Non-pigmented ciliary epithelial cell (primary cell): Measurements from ENCODE around the gene KLF2.

Experiments
- DNase-seq: peaks from one replicate; pipeline ENCODE4 v3.0.0-alpha.2; 2010; ENCODE audit warnings: low read depth

The KLF2 gene

DNA sequence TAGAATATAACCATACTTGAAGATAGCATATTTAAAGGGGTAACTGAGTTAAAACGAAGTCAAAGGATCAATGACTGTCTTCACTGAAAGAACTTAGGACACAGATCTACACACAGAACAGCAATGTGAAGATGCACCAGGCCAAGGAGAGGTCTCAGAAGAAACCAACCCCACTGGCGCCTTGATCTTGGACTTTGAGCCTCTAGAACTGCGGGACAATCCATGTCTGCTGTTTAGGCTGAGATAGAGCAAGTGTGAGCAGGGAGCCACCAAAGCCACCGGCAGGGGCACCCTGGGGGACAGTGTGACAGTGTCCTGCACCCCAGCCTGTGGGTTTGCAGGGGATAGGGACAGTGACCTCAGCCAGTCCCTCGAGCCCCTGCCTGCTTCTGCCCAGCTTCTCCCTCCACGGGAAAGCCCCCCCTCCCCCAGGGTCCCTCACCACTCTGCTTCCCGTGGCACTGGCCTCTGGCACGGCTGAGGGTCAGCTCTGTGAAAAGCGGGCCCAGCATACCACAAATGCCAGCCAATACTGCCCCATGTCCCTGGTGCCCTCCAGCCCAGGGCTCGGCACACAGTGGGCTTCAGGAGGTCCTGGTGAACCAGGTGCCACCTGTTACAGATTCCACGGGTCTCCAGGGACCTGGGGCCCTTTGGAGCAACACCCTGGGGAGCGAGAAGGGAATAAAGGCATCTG, 40.8 kb downstream of the KLF2 start:
- no peak for DNase-seq

DNA sequence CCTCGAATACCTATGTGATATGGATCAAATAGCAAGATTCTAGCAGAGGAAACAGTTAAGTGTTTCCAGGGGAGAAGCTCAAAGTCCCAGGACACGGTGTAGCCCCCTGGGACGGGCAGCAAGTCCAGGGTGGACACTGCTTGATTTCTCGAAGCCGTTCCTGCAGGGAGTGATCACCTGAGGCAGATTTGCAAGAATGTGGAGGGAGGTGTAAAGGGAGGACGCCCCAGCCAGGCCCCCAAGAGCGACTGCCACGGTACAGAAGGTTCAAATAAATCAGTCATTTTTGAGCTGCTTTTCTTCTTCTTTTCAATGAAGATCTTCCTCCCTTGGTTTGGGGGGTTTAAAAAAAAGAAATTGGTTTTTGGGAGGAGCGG, 41.4 kb downstream of the KLF2 start:
- no peak for DNase-seq

DNA sequence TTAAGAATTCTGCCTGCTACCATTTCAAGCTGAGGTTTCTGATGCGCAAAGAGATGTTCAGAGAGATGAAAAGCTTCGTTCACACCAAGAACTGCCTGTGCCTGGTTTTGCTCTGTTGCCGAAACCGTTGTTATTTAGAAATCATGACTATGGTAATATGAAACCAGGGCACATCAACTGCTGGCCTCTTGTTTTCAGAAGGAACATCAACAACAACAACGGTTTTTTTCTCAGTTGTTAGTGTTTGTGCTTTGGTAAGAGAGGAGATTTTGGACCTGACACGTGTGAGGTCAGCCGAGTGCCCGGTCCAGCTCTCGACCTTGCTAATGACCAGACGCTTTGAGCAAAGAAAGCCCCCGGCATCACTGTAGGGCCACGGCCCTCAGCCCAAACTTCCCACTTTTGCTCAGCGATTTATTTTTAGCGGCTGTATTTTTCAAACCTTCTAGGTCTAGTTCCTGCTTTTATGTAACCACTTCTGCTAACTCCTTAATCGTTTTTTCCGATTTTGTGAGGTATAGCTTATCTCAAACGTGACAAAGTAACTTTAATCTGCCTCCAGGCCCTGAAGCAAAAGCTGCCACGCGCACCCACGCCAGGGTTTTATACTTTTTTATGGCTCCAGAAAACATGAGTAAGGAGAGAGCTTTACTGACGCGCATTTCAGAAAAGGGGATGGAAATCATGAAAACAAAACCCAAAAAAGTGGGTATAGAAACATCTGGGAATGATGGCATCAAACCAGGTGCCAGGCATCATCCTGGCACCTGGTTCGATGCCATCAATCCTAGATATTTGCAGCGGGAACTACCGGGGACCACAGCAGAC, 42.0 kb downstream of the KLF2 start:
- DNase-seq, result no peak

DNA sequence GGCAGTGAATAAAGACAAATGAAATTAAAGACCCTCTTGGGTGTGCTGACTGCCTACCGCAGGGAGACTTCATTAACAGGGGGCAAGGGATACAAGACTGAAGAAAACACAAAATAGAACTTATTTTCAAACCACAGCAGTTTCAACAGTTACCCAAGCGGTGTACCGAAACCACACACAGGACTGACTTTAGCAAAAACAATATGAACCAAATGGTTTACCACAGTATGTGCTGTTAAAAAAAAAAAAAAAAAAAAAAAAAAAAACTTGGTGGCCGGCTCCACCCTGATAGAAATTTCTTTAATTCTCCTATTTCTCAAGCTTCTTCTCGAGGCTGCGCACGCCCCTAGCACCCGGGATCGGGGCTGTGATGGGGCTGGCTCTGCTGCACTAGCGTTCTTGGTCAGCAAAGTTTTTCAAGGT, 42.6 kb downstream of the KLF2 start:
- no peak for DNase-seq

DNA sequence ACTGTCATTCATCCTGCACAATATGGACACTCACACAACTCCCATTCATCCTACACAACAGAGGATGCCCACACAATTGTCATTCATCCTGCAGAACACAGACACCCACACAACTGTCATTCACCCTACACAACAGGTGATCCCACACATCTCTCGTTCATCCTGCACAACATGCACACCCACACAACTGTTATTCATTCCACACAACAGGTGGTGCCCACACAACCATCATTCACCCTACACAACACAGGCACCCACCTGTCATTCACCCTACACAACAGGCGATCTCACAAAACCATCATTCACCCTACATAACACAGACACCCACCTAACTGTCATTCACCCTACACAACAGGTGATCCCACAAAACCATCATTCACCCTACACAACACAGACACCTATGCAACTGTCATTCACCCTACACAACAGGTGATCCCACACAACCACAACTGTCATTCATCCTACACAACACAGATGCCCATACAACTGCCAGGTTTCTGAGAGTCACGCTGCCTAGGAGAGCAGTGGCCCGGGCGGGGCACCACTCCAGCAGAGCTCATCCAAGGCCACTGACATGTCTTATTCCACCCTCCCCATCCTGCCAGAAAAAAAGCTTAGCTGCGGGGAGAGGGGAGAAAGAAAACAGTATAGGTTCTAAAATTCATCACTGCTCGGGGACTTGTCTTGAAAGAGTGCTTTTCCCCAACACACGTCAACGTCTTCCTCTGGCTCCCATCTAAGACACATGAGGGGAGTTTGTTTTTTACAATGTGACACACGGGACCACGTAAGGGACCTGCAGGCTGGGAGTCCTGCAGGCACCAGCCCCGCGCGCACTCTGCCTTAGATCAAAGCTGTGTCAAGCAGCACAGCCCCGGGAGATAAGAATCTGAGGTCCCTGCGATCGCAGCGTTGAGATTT, 44.0 kb downstream of the KLF2 start:
- no peak for DNase-seq

DNA sequence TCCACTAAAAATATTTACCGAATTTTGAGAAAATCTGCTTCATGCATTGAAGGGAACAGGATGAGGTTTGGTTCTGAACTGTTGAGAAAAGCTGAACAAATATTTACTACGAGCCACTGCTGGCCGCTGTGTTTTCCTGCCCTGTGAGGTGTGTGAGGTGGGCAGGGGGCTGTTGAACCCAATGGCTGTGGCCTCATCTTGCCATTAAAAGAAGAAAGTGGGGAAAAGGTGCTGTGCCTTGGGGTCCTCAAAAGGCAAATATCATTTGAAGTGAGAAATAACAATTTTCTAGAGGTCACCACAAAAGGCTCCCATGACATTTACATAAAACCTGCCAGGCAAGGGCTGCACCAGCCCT, 44.7 kb downstream of the KLF2 start:
- DNase-seq, result no peak

DNA sequence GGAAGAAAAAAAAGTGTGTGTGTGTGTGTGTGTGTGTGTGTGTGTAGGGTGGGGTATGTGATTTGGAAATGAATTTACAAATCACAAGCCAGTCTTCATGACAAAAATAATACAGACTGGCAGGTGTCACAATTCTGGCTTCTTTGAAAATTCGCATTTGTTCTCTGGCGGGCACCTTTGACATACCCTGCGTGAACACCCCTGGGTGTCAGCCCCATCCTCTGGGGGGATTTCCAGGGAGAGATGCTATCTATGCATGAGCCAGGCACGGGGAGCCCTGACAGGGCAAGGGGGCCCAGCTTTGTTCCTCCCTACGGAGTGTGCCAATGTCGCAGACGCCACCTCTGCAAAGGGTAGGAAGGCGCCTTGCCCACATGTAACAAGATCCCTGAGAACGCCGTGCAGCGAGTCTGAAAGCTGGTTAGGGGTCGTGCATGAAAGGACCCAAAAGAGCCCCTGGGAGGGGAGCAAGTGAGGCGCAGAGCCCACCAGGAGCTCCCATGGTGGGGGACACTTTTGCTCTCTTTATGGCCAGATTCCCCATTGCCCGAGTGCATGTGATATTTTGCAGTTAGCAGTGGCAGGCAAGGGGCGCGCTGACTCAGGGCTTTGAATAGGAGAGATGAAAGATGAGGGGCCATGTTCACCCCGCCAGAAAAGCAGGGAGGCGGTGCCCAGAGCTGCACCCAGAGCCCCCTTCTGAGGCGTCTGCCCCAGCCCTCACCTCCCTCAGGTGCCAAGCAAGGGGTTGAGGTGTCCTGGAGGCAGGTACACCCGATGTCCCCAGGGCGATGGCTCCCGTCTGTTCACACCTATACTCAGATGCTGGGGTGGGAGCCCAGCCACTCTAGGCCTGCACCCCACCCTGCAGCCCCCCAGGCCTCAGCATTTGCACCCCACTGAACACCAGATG, 45.3 kb downstream of the KLF2 start:
- DNase-seq, result no peak

DNA sequence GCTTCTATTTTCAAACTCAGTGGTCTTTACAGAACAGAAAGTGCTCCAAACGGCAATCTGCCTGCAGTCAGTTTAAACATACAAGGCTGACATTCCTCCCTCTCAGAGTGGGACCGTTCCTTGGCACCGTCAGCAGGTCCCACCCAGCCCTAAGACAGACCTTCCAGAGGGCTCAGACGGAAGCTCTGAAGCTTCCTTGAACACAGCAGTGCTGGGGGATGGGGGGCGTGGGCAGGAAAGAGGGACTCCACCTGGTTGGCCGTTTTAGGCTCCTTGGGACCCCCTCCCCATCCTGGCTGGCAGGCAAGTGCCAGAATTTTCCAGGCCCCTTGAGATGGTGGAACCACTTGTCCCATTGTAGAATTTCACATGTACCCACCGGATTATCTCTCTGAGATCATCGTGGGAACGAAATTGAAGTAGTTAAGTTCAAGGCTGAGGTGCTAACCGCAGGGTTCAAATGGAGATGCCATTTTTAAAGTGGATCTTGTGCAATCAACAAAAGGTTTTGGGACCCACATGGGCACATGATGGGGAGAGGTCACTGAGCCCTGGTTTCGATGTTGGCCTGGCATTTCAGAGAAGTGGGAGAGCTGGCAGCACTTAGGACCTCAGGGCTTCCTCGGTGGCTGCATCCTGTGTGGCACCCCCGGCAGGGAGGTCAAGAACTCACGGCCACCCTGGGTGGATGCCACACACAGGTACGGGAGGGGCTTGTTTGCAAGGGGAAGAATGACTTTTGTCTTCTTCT, 46.2 kb downstream of the KLF2 start:
- no peak for DNase-seq

DNA sequence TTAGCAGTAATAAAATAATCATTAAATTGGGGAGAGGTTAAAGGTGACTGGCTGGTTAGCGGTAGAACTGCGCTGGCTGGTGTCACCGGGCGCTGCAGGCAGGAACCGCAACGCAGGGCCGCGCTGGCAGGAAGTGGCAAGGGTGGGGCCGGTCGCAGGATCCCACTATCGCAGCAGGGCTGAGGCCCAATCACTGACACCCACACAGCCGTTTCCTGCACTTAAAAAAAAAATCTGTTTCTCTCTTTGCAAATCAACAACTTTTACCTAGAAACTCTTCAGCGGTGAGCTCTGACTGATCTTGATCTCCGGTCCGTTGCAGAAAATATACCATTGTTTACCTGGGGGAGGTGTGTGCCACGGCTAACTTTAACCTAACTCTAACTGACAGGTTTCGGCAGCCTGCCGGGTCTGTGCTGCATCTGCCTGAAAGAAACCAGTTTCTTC, 46.9 kb downstream of the KLF2 start:
- DNase-seq, result no peak

DNA sequence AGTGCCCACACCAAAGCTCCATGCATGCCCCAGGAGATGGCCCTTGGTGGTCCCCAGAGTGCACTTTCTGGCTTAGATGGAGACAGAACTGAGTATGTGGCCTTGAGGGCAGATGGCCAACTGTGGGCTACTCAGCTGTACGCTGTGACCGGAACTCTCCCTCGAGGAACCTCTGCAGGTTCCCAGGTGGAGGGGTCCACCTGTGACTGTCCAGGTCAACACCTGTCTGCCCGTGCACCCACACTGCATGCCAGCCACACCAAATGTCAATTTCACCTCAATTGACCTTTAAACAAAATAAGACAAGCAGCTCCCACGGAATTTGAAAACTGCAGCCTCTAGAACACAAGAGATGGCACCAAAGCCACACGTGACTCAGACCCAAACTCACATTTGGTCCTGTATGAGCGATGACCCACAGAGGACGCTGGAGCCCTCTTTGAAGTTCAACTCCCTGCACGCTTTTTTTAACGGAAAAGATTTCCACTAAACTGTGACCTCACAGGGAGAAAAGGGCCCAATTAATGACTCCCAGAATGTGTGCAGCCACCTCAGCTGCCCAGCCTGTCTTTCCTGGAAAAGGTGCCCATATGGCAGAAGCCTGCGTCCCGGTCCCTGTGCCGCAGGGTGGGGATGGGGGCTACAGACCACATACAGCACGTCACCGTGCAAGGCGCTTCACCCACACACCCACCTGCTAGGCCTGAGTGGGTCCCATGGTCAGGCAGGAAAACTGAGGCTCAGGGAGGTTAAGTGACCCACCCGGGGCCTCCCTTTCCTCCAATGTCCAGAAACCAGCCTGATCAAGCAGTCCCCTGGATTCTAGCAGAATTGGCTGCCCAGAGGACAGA, 47.7 kb downstream of the KLF2 start:
- no peak for DNase-seq

DNA sequence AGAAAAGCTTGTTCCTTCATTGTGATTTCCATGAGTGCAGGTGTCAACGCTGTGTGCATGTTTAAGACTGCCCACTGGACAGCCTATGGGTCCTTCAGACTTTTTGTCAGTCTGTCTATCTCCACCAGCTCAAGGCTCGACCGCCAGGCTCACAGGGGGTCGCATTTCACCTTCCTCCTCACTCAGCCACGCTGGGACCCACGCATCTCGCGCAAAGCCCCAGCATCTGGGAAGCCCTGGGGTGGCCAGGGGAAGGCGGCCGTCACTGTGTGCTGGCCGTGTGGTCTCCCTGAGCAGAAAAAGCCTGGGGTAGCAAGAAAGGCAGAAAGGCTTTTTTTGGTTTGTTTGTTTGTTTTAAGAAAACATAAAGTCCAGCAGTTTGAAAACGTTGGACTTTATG, 48.5 kb downstream of the KLF2 start:
- no peak for DNase-seq

DNA sequence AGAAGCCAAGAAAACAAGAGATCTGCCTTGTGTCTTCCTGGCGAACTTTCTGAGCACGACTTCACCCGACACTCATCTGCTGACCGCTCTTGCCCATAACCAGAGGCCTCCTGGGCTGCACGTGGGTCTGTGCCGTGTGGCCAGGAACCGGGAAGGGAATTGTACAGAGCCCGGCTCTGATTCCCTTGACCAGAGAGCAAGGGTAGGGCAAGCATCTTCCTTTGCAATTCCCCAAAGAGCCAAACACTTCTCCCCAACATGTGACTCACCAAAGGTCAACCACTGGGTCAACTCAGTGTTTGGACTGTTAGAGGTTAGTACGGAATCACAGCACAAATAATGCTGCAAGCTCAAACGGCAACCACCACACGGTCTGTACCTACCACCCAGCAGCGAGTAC, 48.9 kb downstream of the KLF2 start:
- no peak for DNase-seq

DNA sequence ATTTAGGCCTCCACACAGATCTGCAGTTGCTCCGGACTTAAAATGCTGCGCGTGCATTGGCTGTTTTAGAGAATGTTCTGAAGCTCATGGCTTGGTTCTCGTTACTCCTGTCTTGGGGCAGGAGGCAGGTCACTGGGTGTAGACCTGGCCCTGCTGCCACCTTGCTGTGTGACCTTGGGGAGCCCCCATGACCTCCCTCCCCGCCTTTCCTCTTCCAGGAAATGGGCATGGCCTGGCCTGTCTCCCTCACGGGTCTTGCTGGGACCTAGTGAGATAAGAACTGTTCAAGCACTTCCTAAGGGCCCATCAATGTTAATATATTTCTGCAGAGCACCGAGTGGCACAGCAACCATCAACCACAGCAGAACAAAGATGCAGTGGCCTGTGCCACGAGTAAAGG, 49.4 kb downstream of the KLF2 start:
- DNase-seq, result no peak

DNA sequence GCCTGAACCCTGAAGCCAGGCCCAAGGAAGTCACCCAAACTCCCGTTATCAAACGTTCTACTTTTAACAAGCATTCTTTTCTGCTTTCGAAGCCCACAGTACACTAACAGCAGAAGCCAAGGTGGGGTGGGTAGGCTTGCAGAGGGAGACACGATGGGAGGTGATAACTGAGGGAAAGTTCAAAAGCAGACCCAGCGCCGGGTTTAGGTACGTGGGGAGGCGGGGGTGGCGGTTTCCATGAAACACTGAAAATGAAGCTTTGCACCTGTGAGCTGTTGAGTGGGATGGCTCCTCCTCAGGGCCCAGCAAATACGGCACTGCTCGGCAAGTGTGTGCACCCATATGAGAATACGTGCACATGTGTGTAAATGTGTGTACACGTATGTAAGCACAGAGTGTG, 49.8 kb downstream of the KLF2 start:
- no peak for DNase-seq

DNA sequence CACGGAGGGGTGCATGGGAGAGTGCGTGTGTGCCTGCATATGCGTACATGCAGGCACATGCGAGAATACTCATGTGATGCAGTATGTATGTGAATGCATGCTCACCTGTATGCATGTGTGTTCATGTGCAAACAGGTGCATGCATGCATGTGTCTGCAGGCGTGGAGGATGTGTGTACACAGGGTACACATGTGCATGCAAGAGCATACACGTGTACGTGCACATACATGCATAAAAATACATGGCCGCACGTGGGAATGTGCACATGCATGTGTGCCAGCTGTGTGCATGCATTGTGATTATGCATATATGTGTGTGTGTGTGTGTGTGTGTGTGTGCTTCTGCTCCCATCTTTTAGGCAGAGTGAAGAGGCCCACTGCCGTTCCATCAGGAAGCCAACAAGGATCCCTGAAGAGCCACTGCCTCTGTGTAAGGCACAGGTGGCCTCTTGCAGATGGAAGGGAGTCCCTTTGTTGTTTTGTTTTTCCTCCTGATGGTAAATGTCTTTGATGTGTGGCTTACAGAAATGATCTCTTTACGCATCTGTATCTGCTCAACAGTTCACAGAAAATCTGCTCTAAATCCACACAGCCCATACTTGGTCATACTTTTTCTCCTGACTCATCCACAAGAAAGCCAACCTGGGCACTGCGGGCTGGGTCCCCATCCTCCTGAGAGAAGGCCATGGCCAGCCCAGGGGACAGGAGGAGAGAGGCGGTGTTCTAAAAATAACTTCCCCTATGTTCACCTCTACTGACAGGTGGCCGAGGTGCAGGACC, 50.7 kb downstream of the KLF2 start:
- no peak for DNase-seq

DNA sequence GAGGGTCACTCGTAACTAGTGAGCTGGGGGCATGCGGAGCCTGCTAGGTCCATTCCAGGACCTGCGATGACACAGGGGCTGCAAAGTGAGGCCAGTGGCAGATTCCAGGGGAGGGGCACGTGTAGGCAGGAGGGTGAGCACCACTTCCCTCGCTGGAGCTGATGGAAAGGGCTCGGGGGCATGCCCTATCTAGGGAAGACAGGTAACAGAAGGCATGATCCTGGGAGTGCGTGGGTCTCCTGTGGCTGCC, 51.2 kb downstream of the KLF2 start:
- no peak for DNase-seq

DNA sequence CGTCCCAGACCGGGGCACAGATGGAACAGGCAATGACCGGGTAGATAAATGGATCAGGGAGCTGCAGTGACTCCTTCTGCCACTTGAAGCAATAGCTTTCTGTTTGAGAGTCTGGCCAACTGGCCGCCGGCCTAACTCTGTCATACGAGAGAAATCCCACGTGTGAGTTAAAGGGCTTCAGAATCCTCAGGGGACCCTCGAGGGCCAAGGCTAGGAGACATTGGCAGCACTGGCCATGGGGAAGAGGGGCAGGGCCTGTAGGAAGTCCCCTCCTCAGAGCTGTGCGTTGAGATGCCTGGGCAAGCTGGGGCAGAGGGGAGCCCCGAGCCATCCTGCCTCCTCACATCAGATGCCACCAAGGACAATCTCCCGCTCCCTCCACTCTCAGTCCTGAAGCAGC, 51.6 kb downstream of the KLF2 start:
- DNase-seq, result no peak

DNA sequence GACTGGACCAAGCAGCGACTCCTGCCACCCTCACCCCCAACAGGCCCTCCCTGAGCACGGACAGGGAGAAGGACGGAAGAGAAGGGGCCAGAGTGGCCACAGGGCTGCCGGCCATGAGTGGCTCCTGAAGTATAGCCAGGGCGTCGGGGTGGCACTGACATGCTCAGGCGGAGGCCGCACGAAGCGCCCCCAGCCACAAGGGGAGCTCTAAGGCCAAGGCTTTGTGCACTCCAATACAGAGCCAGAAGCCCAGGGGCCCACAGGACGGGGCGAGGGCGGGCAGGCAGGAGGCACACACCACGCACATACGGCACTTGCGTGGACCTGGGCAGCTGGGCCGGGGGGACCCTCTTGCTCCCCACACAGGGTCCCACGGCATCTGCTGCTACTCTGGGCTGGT, 52.0 kb downstream of the KLF2 start:
- DNase-seq, result no peak

DNA sequence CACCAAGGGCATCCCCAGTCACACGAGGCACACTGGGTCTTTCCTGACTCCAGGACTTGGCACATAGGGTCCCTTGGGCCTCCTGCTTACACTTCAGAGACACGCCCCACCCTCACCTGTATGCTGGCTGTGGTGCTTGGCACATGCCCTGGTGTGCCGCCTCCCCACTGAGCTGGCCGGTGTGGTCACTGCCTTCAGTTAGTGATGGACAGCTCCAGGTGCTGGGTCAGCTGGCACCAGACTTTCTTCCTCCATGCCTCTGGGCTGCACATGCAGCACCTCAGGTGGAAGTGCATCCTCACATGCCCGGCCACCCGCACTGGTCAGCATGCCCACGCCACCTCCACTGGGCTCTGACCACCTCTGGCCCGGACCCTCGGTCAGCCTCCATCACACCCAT, 52.9 kb downstream of the KLF2 start:
- DNase-seq, result no peak
